K562 (cell line): Measurements from ENCODE around the gene CACNA2D2. TPM values are rescaled to one million over a fixed set of nuclear protein-coding genes. Genes with fewer than 3 reads are reported as not detected.

Source experiments
- ATAC-seq: fragments of 200-7000 bp; cut with Tn5 transposase; 3 replicates; pipeline ENCODE4 v1.9.1; 2020; ENCODE audit warnings: moderate library complexity
- BruUV-seq: library from RNA; stranded (reverse); fragments of 400-500 nt; replicated peaks from 2 replicates; lab custom pipeline; 2021; lab: Mats Ljungman, UMichigan
- CTCF ChIA-PET: fragments of 300-600 bp; formaldehyde crosslinking; extraction: SDS; loops from one replicate; lab custom pipeline; 2021; ENCODE audit warnings: low intra/inter-chr PET ratio; lab: Yijun Ruan, JAX
- POLR2A ChIA-PET: fragments of 300-600, 350-650 bp; sonication (Branson Sonifier 250); formaldehyde crosslinking; extraction: SDS; loops from one replicate; lab custom pipeline; 2021; ENCODE audit warnings: antibody characterized with exemption, inconsistent platforms; lab: Yijun Ruan, JAX
- DNase-seq, 4 experiments: peaks; one replicate each; pipeline versions ENCODE4 v3.0.0 to v3.0.0-alpha.2; 2011 to 2018; ENCODE audit warnings: low spot score in 3 of 4, mixed read lengths in 3 of 4; ENCODE audit errors: extremely low read depth in 1 of 4
- FAIRE-seq: peaks from 2 replicates; lab custom pipeline; 2011; peaks lifted over from hg19 to GRCh38; lab: Jason Lieb, UNC
- H2AFZ ChIP-seq: 2 replicates; pipeline ENCODE4 v1.6.0; 2011; ENCODE audit warnings: low read depth, low read length, control low read depth, inconsistent platforms
- H3K27ac ChIP-seq: fragments of 200-600 bp; 3 replicates; pipeline ENCODE4 v1.8.0; 2011; ENCODE audit warnings: low read depth, mild to moderate bottlenecking, control low read depth, inconsistent platforms, low read length, moderate library complexity, mixed read lengths; ENCODE audit errors: extremely low read depth
- H3K27me3 ChIP-seq, 2 experiments: fragments of 300-600 bp in 1 of 2; 2 replicates in 1 of 2; 3 replicates in 1 of 2; pipeline versions ENCODE4 v1.6.0 to v1.8.0; 2011; ENCODE audit warnings: inconsistent platforms in 2 of 2, low read length in 2 of 2, mild to moderate bottlenecking in 1 of 2, mixed read lengths in 1 of 2, moderate library complexity in 1 of 2; ENCODE audit not compliant: control insufficient read depth in 2 of 2, insufficient read depth in 2 of 2
- H3K36me3 ChIP-seq: fragments of 300-600 bp; 3 replicates; pipeline ENCODE4 v1.8.0; 2011; ENCODE audit warnings: mild to moderate bottlenecking, low read length, inconsistent platforms; ENCODE audit not compliant: control insufficient read depth, insufficient read depth
- H3K4me1 ChIP-seq, 2 experiments: fragments of 200-600 bp in 1 of 2; replicated peaks in 1 of 2; 2 replicates in 1 of 2; 3 replicates in 1 of 2; pipeline versions ENCODE4 v1.5.1 to v1.8.0; 2011; ENCODE audit warnings: inconsistent platforms in 2 of 2, low read length in 2 of 2, mild to moderate bottlenecking in 1 of 2, mixed read lengths in 1 of 2, moderate library complexity in 1 of 2; ENCODE audit not compliant: control insufficient read depth in 2 of 2, insufficient read depth in 2 of 2
- H3K4me2 ChIP-seq: 2 replicates; pipeline ENCODE4 v1.6.1; 2011; ENCODE audit warnings: low read length, control low read depth, inconsistent platforms, mixed read lengths; ENCODE audit not compliant: insufficient read depth
- H3K4me3 ChIP-seq: fragments of 200-600 bp; sonication (generic), shearing (Covaris generic); 2 replicates; pipeline ENCODE4 v1.5.1; 2016; ENCODE audit warnings: control low read depth, inconsistent platforms
- H3K79me2 ChIP-seq: fragments of 200-600 bp; 3 replicates; pipeline ENCODE4 v1.8.0; 2011; ENCODE audit warnings: low read length, inconsistent platforms; ENCODE audit not compliant: control insufficient read depth, insufficient read depth
- H3K9ac ChIP-seq, 2 experiments: 2 replicates each; pipeline versions ENCODE4 v1.6.0 to v1.6.1; 2011; ENCODE audit warnings: low read depth in 2 of 2, low read length in 2 of 2, control low read depth in 1 of 2, inconsistent platforms in 1 of 2, mild to moderate bottlenecking in 1 of 2, mixed read lengths in 1 of 2; ENCODE audit not compliant: insufficient read depth in 1 of 2
- H3K9me1 ChIP-seq: one replicate; pipeline ENCODE4 v1.6.0; 2011; ENCODE audit warnings: inconsistent platforms, mild to moderate bottlenecking, low read length, moderate library complexity; ENCODE audit not compliant: control insufficient read depth, insufficient read depth
- H3K9me3 ChIP-seq: replicated peaks from 2 replicates; pipeline ENCODE4 v1.5.1; 2011; ENCODE audit warnings: low read depth, low read length, inconsistent platforms; ENCODE audit not compliant: control insufficient read depth, insufficient read depth
- H4K20me1 ChIP-seq: replicated peaks from 2 replicates; pipeline ENCODE4 v1.6.1; 2011; ENCODE audit warnings: low read length, inconsistent platforms, mixed read lengths; ENCODE audit not compliant: control insufficient read depth, insufficient read depth
- EGR1 ChIP-seq: fragments of 450-650 bp; conservative IDR thresholded peaks from 2 replicates; pipeline ENCODE4 v1.6.1; 2017; ENCODE audit warnings: mild to moderate bottlenecking
- ZNF445 ChIP-seq: fragments of 250-450 bp; sonication (Bioruptor Pico); IDR thresholded peaks from 2 replicates; pipeline ENCODE4 v1.4.0; 2020; ENCODE audit warnings: low read depth, mild to moderate bottlenecking, moderate library complexity
- WGBS: fragments of 100-300 bp; shearing (Covaris generic); methylation state at CpG from one replicate; pipeline ENCODE4 v1.1.6; 2016; ENCODE audit warnings: low coverage, mixed read lengths; ENCODE audit not compliant: insufficient coverage; ENCODE audit errors: missing lambda C conversion rate; 5-methylcytosine and 5-hydroxymethylcytosine counted together
- in situ Hi-C: fragments of 300-500 bp; cut with MboI; formaldehyde crosslinking; loops from 4 replicates; pipeline ENCODE4 v1.15.0; 2018; ENCODE audit warnings: inconsistent platforms, mixed read lengths
- intact Hi-C: fragments of 100-400 bp; cut with micrococcal nuclease; formaldehyde crosslinking; loops from 2 replicates; pipeline ENCODE4 v1.14.2; 2022
- polyA plus RNA-seq, 8 experiments: library from polyadenylated mRNA; depleted of rRNA in 4 of 8; stranded (reverse) in 5 of 8; unstranded in 3 of 8; fragments of >200 nt; fragmentation: Nextera tagmentation in 2 of 8; fragmentation: Illumina TruSeq in 1 of 8; extraction: Ambion mirVana in 2 of 8; extraction: Trizol in 1 of 8; gene quantifications; 2 replicates each; pipeline versions ENCODE4 v1.2.1 to v1.2.3, GENCODE V29; 2011 to 2014; ENCODE audit warnings: inconsistent platforms in 1 of 8, missing spikeins in 1 of 8
- total RNA-seq, 7 experiments: library from RNA; depleted of rRNA in 6 of 7; stranded (reverse); fragments of >200 nt in 6 of 7; fragmentation: Illumina TruSeq in 2 of 7; extraction: Trizol in 2 of 7; gene quantifications; 2 replicates each; pipeline versions ENCODE4 v1.2.1 to v1.2.3, GENCODE V29; 2011 to 2021; ENCODE audit warnings: low replicate concordance in 1 of 7
- TF ChIP-seq, protein P1 (sequence below): sonication (generic); formaldehyde crosslinking; IDR thresholded peaks from 2 replicates; pipeline ENCODE4 v1.5.0; 2020; ENCODE audit warnings: missing genetic modification reagents

The CACNA2D2 gene
- total and polyA plus RNA-seq, 9 of the 15 experiments (the other 6 are each of a cell fraction or from before 2014, with no cell fraction given) = 0.11 to 0.58 (median 0.36) TPM; not detected in 2

GRCh38 chr3:50480471-50480870, 23.0 kb downstream of the CACNA2D2 start:
- WGBS = 0% methylated on average over 2 of the region's 4 CpGs
- H3K79me2 ChIP-seq = no peaks in the 10 kb centered on the region
- no peaks in the 10 kb centered on the region for H3K9me3 ChIP-seq
- H3K4me2 ChIP-seq = no peak overlapping the region
- in situ Hi-C loops = no loop called here
- peaks cover 4 to 17% of the 10 kb centered on the region in 2 experiments; a peak in 3 of 5 replicates for H3K27me3 ChIP-seq
- TF ChIP-seq, protein P1, sequence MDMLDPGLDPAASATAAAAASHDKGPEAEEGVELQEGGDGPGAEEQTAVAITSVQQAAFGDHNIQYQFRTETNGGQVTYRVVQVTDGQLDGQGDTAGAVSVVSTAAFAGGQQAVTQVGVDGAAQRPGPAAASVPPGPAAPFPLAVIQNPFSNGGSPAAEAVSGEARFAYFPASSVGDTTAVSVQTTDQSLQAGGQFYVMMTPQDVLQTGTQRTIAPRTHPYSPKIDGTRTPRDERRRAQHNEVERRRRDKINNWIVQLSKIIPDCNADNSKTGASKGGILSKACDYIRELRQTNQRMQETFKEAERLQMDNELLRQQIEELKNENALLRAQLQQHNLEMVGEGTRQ (CRISPR knock-in tag) = no peak
- peak; percentile 32; the same call in 1 of the 2 replicates for TF ChIP-seq EGR1
- ChIA-PET CTCF (no interaction called here), POLR2A (no interaction called here)
- no peak for ATAC-seq
- no peak overlapping the region for H3K9ac ChIP-seq
- no TSS peak for BruUV-seq
- peaks cover 0 to 10% of the 10 kb centered on the region in 2 experiments; a peak in 1 of 5 replicates for H3K4me1 ChIP-seq
- no peaks in the 10 kb centered on the region for H3K9me1 ChIP-seq
- no peak for FAIRE-seq
- no peaks in the 10 kb centered on the region for H4K20me1 ChIP-seq
- peak in 1 of 4 experiments; percentile 20 for DNase-seq
- no peaks in the 10 kb centered on the region for H3K36me3 ChIP-seq
- intact Hi-C loops = no loop called here
- H2AFZ ChIP-seq = no peak overlapping the region
- H3K27ac ChIP-seq = no peak overlapping the region
- no peak overlapping the region for H3K4me3 ChIP-seq

GRCh38 chr3:50479523-50479922, 23.9 kb downstream of the CACNA2D2 start:
- CTCF ChIA-PET = no interaction called here
- no TSS peak for BruUV-seq
- ATAC-seq (no peak), DNase-seq (no peak), FAIRE-seq (no peak)
- H3K9me1 ChIP-seq = no peaks in the 10 kb centered on the region
- no peaks in the 10 kb centered on the region for H3K79me2 ChIP-seq
- H3K4me2 ChIP-seq = no peak overlapping the region
- no peak overlapping the region for H3K27ac ChIP-seq
- no peaks in the 10 kb centered on the region for H3K36me3 ChIP-seq
- peaks cover 4 to 27% of the 10 kb centered on the region in 2 experiments; a peak in 3 of 5 replicates for H3K27me3 ChIP-seq
- H3K9me3 ChIP-seq = no peaks in the 10 kb centered on the region
- H3K4me1 ChIP-seq = peaks cover 0 to 5% of the 10 kb centered on the region in 2 experiments; a peak in 1 of 5 replicates
- H2AFZ ChIP-seq = no peak overlapping the region
- TF ChIP-seq ZNF445 (CRISPR knock-in tag) = no peak
- WGBS = 0% methylated on average over 4 of the region's 4 CpGs
- intact Hi-C loops = no loop called here
- no peak overlapping the region for H3K9ac ChIP-seq
- no peaks in the 10 kb centered on the region for H4K20me1 ChIP-seq
- H3K4me3 ChIP-seq = no peak overlapping the region
- in situ Hi-C loops = no loop called here
- POLR2A ChIA-PET = no interaction called here
